ENCODE results near the gene SNX33.

- no peak for TF ChIP-seq CBX2 (IDR thresholded peaks at IDR 0.05; ENCODE audit: borderline replicate concordance, low read depth)
- TF ChIP-seq CTCF (IDR thresholded peaks at IDR 0.05): no peak
- no peak for TF ChIP-seq POLR2A (IDR thresholded peaks at IDR 0.05; ENCODE audit: low read length)
- no peak for TF ChIP-seq ZFP36 (IDR thresholded peaks at IDR 0.05; ENCODE audit: borderline replicate concordance, partially characterized antibody)
- no peak for TF ChIP-seq PHF8 (IDR thresholded peaks at IDR 0.05; ENCODE audit: borderline replicate concordance, low read depth)
- no peak for TF ChIP-seq SMC3 (IDR thresholded peaks at IDR 0.05)
These were observed 40.7 kb upstream of the SNX33 start for GRCh38 chr15:75606711-75607699.

Data from A549 (cell line).